Effector memory CD4-positive, alpha-beta T cell (primary cell): ENCODE measurements around the gene FGR.
"Not testable (repeated sequence)": the region's sequence is repeated elsewhere in the genome, so short reads cannot be mapped to it uniquely, and the experiment has no call there.

Experiments
- DNase-seq, 3 donors: peaks; one replicate each; pipeline ENCODE4 v3.0.0-alpha.2; 2020
- H3K27ac ChIP-seq: 2 replicates; pipeline ENCODE4 v1.7.0; 2013; ENCODE audit warnings: mild to moderate bottlenecking, low read length, moderate library complexity; ENCODE audit not compliant: insufficient read depth, poor library complexity, severe bottlenecking
- H3K27me3 ChIP-seq: replicated peaks from 2 replicates; pipeline ENCODE4 v1.7.0; 2013; ENCODE audit warnings: mild to moderate bottlenecking, low read length; ENCODE audit not compliant: insufficient read depth, control insufficient read depth, poor library complexity, severe bottlenecking
- H3K36me3 ChIP-seq: 2 replicates; pipeline ENCODE4 v1.7.0; 2013; ENCODE audit warnings: mild to moderate bottlenecking, low read length, moderate library complexity; ENCODE audit not compliant: control insufficient read depth, insufficient read depth
- H3K4me1 ChIP-seq: 2 replicates; pipeline ENCODE4 v1.7.0; 2013; ENCODE audit warnings: low read length, mild to moderate bottlenecking; ENCODE audit not compliant: control insufficient read depth, insufficient read depth, poor library complexity, severe bottlenecking
- H3K4me3 ChIP-seq: 2 replicates; pipeline ENCODE4 v1.7.0; 2013; ENCODE audit warnings: low read length, low read depth, mild to moderate bottlenecking; ENCODE audit not compliant: insufficient read depth, poor library complexity, severe bottlenecking
- H3K9me3 ChIP-seq: 2 replicates; pipeline ENCODE4 v1.7.0; 2013; ENCODE audit warnings: mild to moderate bottlenecking, low read length, moderate library complexity; ENCODE audit not compliant: control insufficient read depth

The FGR gene

DNA sequence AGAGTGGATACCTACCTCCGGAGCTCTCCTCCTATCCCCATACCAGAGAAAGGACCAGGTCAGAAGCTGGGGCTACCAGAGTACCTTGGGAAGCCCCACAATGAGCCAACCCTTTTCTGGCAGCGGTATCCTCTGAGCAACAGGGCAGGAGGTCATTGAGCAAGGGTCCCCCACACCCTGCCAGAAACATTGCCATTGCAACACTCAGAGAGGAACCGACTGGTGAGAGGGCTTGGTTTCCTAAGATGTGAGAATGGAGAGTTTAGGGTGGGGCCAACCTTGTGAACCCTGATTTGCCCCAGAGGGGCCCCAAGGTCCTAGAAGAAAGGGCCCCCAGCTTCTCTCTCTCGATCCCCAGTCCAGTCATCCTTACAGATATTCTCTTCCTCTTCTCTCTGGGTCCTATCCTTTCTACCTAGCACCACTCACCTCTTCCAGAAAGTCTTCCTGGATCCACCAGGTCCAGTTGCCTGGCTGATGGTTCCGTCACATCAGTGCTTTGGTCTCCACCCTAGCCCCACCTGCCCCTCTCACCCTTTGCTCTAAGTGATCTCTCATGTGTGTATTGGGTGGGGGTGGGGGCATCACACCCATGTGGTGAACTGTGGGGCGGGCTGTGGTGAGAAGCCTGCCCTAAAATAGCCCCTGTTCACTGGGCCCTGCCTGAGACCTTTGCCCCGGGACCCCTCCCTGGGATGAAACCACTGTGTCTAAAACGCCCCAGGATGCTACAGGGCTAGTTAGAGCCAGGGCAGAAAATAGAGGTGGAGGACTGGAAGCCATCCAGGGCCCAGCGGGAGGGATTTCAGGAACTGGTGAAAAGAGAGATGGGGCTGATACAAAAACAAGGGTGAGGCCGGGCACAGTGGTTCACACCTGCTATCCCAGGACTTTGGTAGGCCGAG, 8.7 kb downstream of the FGR start:
- no peaks in the 10 kb centered on the region for H3K27me3 ChIP-seq
- H3K4me1 ChIP-seq: peaks cover 20% of the 10 kb centered on the region
- DNase-seq: no peak
- no peak overlapping the region for H3K4me3 ChIP-seq
- H3K9me3 ChIP-seq: no peaks in the 10 kb centered on the region
- H3K27ac ChIP-seq: no peak overlapping the region
- no peaks in the 10 kb centered on the region for H3K36me3 ChIP-seq

DNA sequence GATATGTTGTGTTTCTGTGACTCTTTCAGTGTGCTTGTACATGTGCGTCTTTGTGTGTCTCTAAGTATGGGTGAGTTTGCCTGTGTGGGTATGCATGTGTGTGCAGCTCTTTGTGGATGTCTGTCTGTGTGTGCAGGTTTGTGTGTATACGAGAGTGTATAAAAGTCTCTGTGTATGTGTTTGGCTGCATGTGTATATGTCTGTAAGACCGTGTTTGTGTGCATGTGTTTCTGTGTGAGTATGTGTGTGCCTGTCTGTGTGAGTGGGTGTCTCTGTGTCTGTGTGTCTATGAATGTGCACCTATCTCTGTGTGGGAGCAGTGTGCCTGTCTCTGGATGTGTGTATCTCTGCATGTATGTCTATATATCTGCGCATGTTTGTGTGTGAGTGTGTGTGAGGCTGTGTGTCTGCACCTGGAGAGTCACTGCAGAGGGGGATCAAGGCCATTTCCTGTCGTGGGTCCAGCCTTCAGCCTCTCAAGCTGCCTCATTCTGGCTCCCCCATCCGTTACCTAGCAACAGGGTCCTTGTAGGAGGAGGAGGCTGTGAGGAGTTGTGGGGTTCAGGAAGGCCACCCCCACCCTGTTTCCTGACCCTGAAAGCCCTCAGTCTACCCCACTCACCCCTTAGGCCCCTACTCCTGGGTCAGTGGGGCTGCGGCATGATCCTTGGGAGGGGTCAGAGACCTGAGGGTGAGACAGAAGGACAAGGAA, 10.4 kb downstream of the FGR start:
- DNase-seq: no peak
- Histone ChIP-seq H3K4me1 (peaks cover 14% of the 10 kb centered on the region), H3K4me3 (no peak overlapping the region)

DNA sequence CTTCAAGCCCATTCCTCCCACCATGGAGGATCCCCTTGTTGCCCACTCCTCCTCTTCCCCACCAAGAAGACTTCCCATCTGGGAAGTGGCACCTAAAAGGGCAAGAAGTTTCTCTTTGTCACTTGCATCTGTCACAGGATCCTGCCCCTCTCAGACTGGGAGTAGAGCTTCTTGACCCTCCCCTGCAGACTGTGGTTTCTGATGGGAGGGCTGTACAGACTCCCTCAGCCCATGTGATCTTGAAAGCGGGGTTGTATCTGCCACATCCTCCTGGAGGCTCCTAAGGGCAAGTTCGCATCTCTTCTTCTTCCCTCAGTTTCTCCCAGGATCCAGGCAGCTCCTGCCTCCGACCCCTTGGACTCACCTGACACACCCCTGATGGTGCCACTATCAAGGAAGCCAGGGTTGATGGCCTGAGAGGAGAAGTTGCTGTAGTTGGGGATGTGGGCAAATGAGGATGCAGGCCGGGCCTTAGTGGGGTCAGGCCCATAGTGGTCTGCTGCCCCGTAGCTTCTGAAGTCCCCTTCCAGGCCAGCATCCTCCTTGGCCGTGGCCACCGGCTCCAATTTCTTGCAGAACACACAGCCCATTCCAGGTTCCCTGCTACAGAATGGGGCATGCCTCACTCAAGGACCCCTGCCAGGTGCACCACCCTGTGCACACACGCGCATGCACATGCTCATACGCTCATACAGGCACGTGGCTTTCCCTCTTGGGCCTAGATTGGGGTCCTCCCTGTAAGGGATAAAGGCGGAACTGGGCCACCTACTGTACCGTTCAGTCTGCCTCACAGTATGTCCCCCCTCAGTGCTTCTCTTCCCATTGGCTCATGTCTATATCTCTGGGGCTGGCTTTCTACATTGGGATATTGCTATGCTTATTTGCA, 11.4 kb downstream of the FGR start:
- Histone ChIP-seq H3K27ac (no peak overlapping the region), H3K9me3 (no peaks in the 10 kb centered on the region), H3K36me3 (no peaks in the 10 kb centered on the region), H3K4me3 (no peak overlapping the region), H3K4me1 (peaks cover 12% of the 10 kb centered on the region), H3K27me3 (no peaks in the 10 kb centered on the region)
- no peak for DNase-seq

More for the DNA sequence above, 10.4 kb downstream of the FGR start:
- Histone ChIP-seq H3K36me3 (no peaks in the 10 kb centered on the region), H3K27ac (no peak overlapping the region), H3K27me3 (no peaks in the 10 kb centered on the region), H3K9me3 (no peaks in the 10 kb centered on the region)

DNA sequence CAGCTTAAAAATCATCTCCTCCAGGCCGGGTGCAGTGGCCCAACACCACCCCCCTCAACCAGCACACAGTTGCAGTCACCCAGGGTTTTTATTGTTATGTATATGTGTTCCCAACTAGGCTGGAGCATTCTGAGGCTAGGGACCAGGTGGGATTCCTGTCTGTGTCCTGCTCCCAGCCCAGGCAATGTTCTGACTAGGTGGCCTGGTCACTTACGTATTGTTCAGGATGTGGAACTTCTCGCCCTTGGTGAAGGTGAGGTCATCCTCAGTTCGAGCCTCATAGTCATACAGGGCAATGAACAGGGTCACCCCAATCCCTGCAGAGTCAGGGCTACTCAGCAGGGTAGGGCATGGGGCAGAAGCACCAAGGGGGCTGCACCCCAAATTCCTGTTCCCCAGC, 12.2 kb downstream of the FGR start:
- H3K9me3 ChIP-seq: no peaks in the 10 kb centered on the region
- peaks cover 19% of the 10 kb centered on the region for H3K4me1 ChIP-seq
- H3K36me3 ChIP-seq: no peaks in the 10 kb centered on the region
- no peaks in the 10 kb centered on the region for H3K27me3 ChIP-seq
- no peak for DNase-seq
- no peak overlapping the region for H3K27ac ChIP-seq
- H3K4me3 ChIP-seq: no peak overlapping the region

DNA sequence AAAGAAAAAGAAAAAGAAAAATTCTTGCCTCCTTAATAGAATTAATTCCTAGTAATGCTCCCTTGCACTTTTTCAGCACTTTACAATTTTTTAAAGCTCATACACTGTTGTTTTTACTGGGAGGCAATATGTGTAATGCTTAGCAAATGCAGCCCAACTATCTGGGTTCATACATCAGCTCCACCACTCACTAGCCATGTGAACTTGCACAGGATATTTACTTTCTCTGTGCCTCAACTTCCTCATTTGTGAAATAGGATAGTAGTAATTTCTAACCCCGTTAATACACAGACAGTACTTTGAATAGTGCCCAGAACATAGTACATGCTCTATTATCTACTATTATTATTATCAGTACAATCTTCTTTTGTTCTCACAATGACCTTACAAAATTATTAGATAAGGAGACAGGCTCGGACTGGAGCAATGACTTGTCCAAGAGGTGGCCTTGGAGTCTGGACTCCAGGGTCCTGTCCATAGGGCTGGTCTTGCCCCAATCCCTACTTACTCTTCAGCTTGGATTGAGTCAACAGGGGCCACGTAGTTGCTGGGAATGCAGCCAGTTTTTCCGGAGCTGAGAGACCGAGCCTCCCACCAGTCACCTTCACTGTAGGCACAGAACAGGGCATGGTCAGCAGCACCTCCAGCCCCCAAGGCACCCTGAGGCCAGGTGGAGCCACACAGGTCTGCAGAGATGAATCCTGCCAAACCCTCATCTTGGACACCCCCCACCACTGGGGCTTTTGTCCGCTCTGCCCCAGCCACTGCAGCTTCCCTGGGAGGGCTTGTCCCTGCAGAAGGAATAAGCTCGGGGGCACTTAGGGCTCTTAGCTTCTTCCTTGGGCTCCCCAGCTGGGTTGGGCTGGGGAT, 13.7 kb downstream of the FGR start:
- Histone ChIP-seq H3K9me3 (no peaks in the 10 kb centered on the region), H3K27me3 (no peaks in the 10 kb centered on the region), H3K36me3 (no peaks in the 10 kb centered on the region), H3K27ac (no peak overlapping the region), H3K4me1 (peaks cover 35% of the 10 kb centered on the region), H3K4me3 (no peak overlapping the region)
- DNase-seq: no peak

DNA sequence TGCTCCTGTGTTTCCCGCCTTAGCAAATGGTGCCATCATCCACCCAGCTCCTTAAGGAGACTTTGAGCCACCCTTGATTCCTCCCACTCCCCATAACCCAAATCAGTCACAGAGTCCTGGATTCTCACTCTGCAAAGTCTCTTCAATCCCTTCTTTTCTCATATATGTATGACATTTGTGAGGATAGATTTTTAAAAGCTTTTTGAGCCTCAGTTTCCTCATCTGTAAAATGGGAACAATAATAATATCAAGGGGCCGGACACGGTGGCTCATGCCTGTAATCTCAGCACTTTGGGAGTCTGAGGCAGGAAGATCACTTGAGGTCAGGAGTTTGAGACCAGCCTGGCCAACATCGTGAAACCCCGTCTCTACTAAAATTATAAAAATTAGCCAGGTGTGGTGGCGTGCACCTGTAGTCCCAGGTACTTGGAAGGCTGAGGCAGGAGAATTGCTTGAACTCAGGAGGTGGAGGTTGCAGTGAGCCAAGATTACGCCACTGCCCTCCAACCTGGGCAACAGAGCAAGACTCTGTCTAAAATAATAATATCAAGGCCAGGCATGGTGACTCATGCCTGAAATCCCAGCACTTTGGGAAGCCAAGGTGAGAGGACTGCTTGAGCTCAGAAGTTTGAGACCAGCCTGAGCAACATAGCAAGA, 15.1 kb downstream of the FGR start:
- peaks cover 38% of the 10 kb centered on the region for H3K4me1 ChIP-seq
- not testable (repeated sequence) for H3K27ac ChIP-seq, H3K9me3 ChIP-seq, DNase-seq, H3K4me3 ChIP-seq, H3K36me3 ChIP-seq, H3K27me3 ChIP-seq

DNA sequence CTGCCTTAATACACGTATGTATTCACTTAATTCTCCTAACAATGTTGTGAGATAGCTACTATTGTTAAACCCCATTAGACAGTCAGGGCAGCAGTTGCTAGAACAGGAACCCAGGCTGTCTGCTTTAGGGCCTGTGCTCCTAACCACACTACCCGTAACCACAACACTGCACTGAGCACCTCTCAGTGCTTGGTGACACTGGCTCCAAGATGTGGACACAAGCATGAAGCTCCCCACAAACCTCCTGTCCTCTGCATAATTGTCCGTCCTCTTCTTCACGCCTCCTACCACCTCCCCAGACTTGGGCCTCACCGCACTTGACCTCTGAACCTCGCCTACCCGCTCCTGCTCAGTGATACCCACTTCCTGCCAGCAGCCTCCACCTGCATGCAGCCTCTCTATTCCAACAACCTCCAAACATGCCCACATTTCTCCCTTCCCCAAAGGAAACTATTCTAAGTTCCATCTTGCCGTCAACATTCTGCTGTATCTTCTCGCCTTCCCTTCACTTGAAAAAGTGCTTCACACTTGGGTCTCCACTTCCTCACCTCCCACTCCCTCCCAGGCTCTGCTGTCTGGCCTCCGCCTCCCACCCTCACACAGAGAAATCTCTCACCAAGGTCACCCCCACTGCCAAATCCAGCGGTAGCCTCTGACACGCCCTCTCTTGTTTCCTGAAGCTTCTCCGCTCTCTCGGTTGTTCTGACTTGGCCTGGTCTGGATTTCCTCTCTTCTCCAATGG, 16.5 kb downstream of the FGR start:
- peaks cover 47% of the 10 kb centered on the region for H3K4me1 ChIP-seq
- DNase-seq: peak in 2 of 3 donors; percentile 32 to 35
- no peaks in the 10 kb centered on the region for H3K27me3 ChIP-seq
- H3K27ac ChIP-seq: no peak overlapping the region
- no peaks in the 10 kb centered on the region for H3K9me3 ChIP-seq
- no peaks in the 10 kb centered on the region for H3K36me3 ChIP-seq
- no peak overlapping the region for H3K4me3 ChIP-seq

DNA sequence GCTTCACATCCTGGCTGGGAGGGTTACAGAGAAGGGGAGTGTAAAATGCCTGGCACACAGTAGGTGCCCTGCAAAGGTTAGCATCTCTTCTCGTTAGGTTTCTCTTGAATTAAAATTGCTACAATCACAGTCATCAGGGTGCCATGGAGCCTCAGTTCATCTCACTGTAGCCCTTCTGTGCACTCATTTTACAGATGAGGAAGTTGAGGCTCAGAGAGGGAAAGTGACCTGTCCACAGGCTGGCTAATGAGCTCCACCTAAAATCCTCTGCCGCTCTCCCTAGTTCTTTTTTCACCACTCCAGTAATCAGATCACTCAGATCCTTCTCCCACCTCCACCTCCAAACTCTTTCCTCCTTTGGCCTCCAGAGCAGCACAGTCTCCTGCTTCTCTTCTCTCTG, 17.6 kb downstream of the FGR start:
- H3K36me3 ChIP-seq: no peaks in the 10 kb centered on the region
- peaks cover 41% of the 10 kb centered on the region for H3K4me1 ChIP-seq
- H3K9me3 ChIP-seq: no peaks in the 10 kb centered on the region
- no peak overlapping the region for H3K4me3 ChIP-seq
- H3K27ac ChIP-seq: peak overlapping the region; percentile 44
- no peak for DNase-seq
- H3K27me3 ChIP-seq: no peaks in the 10 kb centered on the region
